B cell (primary cell): ENCODE measurements around the gene UTS2.

Experiments used
- EZH2 ChIP-seq: IDR thresholded peaks from 2 replicates; pipeline ENCODE4 v1.6.1; 2012; ENCODE audit warnings: borderline replicate concordance, low read depth, mild to moderate bottlenecking, moderate library complexity, low read length; ENCODE audit not compliant: insufficient read depth, poor library complexity, severe bottlenecking
- TF ChIP-seq, protein P1 (sequence below): fragments of 200-600 bp; IDR thresholded peaks from one replicate; pipeline ENCODE4 v1.8.0; 2022; ENCODE audit warnings: antibody characterized with exemption, mild to moderate bottlenecking

DNA sequence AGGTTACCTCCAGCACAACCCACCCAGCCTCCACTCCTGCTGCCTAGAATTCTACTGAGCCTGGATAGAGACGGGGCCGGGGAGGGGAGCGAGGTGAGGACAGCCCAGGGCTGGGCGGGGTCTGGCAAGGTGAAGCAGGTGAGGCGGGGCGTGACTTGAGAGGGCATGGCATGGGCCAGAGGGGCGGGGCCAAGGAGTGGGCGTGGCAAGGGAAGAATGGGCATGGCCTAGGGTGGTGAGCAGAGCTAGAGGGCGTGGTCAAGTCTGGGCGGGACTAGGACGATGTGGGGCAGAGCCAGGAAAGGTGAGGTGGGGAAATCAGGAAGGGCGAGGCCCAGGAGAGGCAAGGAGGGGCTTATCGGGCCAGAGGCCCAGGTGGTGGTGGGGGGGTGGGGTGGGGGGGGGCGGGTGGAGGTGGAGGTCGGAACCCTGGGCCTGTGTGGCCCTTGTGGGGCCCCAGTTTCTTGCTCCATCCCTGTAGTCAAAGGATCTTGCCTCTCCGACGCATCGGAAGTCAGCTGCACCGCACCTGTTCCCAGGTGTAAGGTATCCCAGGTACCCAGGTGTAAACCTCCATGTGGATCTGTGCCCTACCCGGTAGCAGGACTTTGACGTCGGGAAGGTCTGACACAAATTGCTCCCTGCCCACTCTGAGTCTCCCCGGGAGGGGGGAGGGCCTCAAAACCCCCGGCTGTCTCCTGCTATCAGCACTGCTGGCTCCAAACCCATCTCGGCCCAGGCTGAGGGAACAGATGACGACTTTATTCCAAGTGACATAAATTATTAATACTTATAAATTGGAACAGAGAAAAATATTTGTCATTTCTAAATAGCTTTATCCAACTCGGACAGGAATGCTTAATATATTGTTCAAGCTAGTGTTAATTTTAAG lies 32.9 kb upstream of the UTS2 start:
- TF ChIP-seq, protein P1, sequence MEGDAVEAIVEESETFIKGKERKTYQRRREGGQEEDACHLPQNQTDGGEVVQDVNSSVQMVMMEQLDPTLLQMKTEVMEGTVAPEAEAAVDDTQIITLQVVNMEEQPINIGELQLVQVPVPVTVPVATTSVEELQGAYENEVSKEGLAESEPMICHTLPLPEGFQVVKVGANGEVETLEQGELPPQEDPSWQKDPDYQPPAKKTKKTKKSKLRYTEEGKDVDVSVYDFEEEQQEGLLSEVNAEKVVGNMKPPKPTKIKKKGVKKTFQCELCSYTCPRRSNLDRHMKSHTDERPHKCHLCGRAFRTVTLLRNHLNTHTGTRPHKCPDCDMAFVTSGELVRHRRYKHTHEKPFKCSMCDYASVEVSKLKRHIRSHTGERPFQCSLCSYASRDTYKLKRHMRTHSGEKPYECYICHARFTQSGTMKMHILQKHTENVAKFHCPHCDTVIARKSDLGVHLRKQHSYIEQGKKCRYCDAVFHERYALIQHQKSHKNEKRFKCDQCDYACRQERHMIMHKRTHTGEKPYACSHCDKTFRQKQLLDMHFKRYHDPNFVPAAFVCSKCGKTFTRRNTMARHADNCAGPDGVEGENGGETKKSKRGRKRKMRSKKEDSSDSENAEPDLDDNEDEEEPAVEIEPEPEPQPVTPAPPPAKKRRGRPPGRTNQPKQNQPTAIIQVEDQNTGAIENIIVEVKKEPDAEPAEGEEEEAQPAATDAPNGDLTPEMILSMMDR, result no peak
- no peak for TF ChIP-seq EZH2
